Inflammatory macrophage treated with lipopolysaccharide for 1 hour (primary cell): ENCODE data around the gene NGDN.
"Not testable (repeated sequence)": the region's sequence is repeated elsewhere in the genome, so short reads cannot be mapped to it uniquely, and the experiment has no call there.

Experiments
- DNase-seq, 2 donors: peaks; one replicate each; pipeline ENCODE4 v3.0.0-alpha.2; 2020 to 2022

The NGDN gene

DNA sequence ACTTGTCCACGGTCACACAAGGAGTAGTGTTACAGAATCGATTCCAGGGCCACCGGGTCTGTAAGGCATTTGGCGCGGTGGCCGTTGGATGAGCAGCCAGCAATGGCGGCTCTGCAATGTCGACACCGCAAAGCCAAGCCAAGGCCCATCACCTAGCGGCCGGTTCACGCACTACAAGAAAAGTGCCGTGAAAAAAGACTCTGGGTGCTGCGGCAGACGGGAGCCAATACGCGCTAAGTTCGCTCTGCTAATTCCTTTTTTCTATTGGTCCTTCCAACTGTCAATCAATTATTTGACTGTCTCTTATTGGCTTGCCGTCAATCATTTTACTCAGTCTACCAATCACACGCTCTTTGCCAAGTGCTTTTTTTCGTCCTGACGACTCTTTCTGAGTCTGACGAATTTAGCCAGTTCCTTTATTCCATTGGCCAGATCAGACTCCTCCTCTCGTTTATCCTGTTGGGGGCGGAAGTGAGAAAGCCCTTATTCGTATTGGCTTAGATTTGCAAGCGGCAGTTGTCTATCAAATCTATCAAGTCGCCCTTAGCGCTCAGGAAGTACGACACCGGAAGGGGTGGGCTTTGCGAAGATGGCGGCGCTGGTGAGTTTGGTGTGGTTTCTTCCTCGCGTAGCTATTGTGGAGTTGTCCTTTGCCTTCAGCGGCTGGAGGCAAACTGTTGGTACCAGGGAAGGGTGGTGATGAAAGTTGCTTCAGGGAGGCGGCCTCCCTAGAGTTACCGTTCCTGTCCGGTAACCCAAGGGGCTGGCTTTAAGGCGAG, at the start of gene NGDN:
NGDN (plus strand) TSS at position 577 of the 779 bp plus-strand sequence; CDS start at position 590, 13 bp downstream.
- DNase-seq: peak; percentile 99 to 100

GRCh38 chr14:23421594-23421993, 47.9 kb upstream of the NGDN start:
- no peak for DNase-seq

GRCh38 chr14:23423657-23424056, 45.8 kb upstream of the NGDN start:
- DNase-seq: no peak

DNA sequence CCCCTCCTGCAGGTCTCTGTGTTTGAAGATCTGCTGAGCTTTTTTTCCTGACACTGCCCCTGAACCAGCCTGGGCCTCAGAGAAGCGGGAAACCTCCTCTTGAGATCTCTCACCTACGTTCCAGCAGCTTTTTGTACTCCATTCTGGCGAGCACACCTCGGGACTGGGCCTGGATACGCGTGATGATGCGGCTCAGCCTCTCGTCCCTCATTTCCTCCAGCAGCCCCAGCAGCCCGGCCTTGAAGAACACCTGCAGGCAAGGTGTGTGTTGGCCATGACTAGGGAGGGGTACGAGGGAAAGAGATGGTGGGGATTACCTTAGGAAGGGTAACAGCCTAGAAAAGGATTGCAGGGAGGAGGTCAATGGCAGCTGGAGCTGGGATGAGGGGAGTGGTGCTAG, 44.3 kb upstream of the NGDN start:
- DNase-seq: no peak

DNA sequence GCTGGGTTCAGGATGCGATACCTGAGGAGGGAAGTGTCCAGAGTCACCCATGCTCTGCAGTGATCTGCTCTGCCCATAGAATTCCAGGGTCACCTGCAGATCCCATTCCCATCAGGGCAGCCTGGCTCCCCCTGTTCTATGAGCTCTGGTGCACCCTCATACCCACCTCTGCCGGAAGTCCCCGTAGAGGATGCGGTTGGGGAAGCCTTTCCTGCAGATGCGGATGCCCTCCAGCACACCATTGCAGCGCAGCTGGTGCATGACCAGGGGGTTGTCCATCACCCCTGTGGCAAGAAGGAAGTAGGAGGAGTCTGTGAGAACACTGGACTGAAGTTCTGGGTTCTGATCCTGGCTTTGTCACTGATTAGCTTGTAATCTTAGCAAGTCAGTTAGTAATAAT, 43.7 kb upstream of the NGDN start:
- not testable (repeated sequence) for DNase-seq

DNA sequence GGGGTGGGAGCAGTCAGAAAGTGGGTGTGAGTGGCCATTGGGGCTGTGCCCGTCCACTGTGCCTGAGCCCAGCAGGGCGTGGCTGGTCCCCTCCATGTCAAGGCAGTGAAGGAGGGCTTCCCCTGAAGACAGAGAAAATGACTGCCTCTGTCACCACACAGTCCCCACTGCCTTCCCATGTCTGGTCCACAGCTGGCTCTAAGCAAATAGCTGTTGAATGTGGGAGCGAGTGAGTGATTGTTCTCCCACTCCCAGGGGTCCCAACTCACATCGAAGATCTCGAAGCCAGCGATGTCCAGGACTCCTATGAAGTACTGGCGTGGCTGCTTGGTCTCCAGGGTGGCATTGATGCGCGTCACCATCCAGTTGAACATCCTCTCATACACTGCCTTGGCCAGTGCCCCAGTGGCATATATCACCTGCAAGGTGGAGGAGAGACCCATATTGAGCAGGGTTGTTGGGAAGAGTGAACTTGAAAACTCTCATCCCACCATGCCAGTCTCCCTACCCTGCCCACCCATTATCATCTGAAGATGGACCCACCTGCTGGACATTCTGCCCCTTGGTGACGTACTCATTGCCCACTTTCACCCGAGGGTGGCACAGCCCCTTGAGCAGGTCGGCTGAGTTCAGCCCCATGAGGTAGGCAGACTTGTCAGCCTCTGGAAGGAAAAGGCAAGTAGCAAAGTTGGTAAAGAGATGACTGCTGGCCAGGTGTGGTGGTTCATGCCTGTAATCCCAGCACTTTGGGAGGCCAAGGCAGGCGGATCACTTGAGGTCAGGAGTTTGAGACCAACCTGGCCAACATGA, 40.6 kb upstream of the NGDN start:
- DNase-seq: no peak

- no peak for DNase-seq
Observed at GRCh38 chr14:23430016-23430722, 39.3 kb upstream of the NGDN start.

- no peak for DNase-seq
Observed at GRCh38 chr14:23430723-23431085, 38.8 kb upstream of the NGDN start.

DNA sequence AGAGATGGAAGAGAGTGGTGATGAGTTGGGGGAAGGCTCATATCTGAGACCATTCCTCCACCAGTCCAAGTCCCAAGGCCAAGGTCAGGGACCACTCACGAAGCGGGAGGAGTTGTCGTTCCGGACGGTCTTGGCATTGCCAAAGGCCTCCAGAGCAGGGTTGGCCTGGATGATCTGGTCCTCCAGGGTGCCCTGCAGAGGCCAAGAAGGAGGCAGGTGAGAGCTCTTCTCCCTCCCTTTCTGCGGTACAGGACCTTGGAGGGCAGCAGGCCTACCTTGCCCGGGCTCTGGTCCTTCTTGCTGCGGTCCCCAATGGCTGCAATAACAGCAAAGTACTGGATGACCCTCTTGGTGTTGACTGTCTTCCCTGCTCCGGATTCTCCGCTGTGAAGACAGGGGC, 38.0 kb upstream of the NGDN start:
- no peak for DNase-seq

DNA sequence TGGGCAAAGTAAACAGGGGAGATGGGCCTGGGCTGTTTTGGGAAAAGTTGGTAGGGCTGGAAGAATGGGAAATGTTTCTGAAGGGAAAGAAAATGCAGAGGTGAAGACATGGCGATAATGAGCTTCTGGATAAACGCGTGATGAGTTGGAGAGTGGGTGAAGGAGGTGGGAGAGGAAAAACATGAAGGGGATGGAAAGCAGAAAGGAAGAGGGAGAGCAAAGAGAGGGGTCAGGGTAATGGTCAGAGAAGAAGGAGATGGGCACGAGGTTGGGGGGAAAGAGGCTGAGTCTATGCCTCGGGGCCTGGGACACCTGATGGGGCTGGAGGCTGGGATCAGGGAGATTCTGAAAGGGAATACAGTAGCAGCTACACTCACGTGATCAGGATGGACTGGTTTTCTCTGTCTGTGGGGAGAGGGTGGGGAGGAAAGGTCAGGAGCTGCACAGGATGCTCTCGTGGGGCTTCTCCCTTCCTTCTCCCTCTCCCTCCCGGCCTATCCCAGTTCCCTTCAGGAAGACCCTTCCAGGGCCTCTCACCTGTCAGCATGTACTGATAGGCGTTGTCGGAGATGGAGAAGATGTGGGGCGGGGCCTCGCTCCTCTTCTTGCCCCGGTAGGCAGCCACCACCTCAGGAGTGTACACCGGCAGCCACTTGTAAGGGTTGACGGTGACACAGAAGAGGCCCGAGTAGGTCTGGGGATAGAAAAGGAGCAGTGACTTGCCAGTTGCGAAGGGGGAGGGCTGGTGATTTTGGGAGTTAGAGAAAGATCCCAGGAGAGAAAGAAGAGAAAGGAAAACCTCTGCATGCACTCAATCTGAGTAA, 37.2 kb upstream of the NGDN start:
- DNase-seq: no peak

DNA sequence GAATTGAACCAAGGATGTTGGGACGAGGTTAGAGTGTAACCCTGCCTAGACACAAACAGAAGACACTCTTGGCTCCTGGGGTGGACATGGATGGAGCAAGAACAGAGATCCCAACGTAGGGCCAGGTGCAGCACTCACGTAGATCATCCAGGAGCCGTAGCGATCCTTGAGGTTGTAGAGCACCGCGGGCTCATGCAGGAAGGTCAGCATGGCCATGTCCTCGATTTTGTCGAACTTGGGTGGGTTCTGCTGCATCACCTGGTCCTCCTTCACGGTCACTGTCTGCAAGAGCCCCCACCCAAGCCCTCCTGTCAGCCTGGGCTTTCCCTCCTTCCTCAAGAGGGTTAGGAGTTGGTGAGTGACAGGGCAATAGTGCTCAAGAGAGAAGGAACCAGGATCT, 36.6 kb upstream of the NGDN start:
- no peak for DNase-seq

DNA sequence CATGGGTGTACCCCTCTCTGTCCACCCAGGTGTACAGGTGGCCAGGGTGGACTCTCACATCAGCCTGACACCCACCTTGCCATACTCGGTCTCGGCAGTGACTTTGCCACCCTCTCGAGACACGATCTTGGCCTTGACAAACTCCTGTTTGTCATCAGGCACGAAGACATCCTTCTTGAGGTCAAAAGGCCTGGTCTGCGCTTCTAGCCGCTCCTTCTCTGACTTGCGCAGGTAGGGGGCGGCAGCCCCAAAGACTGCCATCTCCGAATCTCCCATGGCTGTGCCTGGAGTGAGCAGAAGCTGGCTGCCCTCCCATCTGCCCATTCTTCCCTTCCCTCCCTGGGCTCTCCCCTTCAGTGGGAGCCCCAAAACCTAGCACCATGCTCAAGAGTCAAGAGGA, 36.0 kb upstream of the NGDN start:
- DNase-seq: no peak

DNA sequence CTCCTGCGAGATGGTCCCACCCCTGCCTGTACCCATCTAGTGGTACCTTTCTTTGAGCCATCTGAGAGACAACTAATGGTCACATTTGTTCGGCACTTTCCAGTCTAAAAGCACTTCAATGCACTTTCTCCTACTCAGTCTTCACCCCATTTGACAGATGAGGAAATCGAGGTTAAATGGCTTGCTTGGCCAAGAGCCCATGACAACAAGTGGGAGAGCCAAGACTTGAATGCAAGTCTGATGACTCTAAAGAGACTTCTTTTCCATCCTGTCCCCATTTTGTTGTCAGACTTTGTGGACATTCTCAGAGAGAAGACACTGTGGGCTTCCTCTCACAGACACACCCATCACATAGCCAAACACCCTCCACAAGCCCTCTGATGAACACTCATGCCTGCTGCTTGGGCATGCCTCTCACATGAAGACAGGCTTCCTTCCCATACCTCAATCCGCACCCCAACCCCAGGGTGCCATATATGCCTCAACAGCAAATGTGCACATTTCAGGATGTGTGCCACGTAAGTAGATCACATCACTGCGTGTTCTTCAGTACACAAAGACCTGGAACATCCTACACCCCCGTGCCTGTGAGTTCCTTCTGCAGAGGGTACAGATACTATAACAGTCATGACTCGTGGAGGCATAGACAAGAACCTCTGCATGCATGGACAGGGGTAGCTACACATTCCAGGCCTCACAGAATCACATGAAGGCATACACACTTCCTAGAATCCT, 34.8 kb upstream of the NGDN start:
- no peak for DNase-seq

- DNase-seq: no peak
Observed at GRCh38 chr14:23435543-23436326, 33.8 kb upstream of the NGDN start, which contains the start of gene MYH7. Gene MYH7 (minus strand): TSS chr14:23435660. CDS start chr14:23433732, 1,928 bp downstream.

DNA sequence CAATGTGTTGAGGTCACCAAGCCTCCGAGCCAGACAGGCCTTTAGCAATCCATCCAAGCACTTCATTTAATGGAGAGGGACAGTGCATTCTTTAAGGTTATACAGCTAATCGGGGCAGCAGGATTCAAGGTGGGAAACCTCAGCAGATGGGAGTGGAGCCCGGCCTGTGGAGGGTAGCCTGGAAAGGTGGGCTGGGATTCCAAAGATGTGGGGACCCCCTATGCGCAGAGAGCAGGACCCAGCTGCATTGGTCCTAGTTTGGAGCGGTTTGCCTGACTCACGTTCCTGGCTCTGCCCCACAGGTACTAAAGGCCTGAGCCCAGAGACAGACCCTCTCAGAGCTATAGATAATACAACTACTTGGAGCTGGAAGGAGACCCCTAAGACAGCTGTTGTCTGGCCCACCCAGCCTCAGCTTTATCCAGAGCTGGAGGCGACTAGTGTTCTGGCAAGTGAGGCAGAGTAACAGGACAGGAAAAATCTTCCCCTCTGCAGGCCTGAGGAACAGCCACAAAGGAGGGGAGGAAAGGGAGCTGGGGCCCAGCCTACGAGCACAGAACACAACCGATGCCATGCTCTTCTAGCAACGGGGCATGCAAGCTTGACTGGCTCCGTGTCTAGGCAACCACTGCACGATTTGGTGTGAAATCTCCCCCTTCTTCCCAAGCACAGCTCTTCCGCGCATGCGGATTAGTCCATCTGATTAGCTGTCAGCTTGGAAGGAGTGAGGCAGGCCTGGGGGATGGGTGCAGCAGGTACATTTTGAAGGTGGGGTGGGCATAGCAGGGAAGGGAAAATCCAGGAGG, 33.0 kb upstream of the NGDN start:
- DNase-seq: no peak

DNA sequence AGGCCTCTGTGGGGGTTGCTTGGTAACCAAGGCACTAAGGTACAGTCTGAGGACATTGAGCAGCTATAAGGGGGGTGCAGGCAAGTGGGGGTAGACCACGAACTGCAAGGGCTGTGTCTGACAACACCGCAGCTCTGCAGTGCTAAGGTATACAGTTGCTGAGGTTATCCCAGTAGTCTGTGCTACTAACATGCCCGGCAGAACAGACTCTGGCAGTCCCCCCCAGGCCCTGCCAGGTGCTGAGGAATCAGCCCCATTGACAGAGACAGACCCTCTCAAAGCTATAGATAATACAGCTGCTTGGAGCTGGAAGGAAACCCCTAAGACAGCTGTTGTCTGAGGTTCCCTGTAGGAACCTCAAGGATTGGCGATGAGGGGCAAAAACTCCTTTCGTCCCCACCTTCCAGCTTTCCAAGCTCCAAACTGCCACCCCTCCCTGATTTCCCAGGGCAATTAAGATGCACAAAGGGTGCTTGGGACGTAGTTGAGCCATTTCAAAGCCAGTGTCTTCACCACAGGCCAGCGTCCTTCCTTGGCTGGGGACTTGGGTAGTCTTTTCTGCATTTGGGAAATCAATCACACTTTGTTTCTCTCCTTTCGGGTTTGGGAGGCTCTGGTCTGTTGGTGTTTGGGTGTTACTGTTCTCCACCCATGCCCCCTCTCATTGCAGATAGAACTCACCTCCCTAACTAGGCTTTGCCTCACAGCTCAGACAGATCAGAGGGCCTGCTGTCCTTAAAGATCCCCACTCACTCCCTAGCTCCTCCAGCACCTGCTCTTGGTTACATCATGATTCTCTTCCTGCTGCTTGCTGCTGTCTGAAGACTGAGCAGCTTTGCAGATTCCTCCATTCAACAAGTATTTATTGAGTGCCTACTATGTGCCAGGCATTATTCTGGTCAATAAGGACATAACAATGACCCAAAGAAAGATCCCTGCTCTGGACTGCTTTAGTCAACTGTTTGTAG, 32.1 kb upstream of the NGDN start:
- DNase-seq: no peak

DNA sequence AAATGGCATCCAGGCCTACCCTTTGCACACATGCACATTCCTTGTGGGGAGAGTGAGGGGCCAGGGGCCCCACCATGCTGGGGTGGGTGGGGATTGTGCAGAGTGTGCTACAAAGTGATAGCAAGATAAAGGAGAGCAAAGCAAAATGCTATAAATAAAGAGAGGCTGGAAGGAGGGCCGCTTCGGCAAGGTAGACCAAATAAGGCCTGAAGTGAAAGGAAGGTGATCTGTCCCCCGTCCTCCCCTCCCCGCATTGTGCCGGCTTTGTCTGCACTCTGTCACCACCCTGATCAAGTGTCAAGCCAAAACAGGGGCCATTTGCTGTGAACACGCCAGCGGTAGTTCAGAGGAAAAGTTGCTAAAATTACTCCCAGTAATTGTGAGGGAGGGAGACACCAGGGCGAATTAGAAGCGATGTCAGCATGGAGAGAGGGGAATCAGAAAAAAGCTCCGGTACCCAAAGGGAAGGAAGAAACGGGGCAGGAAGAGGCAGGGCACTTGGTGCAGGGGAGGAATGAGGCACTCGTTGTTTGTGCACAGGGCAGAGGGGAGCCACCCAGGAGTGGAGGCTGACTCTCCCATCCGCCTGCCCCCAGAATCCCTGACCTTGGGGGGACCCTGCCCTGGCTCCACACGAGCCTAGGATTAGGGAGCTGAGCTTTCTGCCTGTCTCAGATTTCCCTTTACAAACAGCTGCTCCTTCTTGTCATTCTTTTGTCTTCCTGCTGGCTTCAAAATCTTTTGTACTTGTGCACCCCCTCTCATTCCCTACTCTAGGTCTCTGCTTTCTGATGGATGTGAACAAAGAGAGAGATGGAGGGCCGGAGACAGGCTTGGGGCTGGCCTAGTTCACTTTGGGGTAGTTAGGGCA, 31.2 kb upstream of the NGDN start:
- no peak for DNase-seq
